HepG2 (cell line): Measurements from ENCODE around the gene SLC25A33. TPM values are rescaled to one million over a fixed set of nuclear protein-coding genes. Genes with fewer than 3 reads are reported as not detected.

Experiments used
- ATAC-seq: fragments of 200-7000 bp; cut with Tn5 transposase; 3 replicates; pipeline ENCODE4 v1.9.1; 2020; ENCODE audit warnings: mild to moderate bottlenecking, moderate library complexity
- BruUV-seq: library from RNA; stranded (reverse); fragments of 400-500 nt; replicated peaks from 2 replicates; lab custom pipeline; 2021; lab: Mats Ljungman, UMichigan
- CTCF ChIA-PET: fragments of 300-600 bp; formaldehyde crosslinking; extraction: SDS; loops from one replicate; lab custom pipeline; 2021; ENCODE audit warnings: low total read pairs, inconsistent platforms, low intra/inter-chr PET ratio; lab: Yijun Ruan, JAX
- POLR2A ChIA-PET: fragments of 350-600 bp; sonication (Branson Sonifier 250); formaldehyde crosslinking; loops from one replicate; lab custom pipeline; 2020; ENCODE audit warnings: antibody characterized with exemption, inconsistent platforms; lab: Yijun Ruan, JAX
- DNase-seq: peaks from one replicate; pipeline ENCODE4 v3.0.0-alpha.2; 2015; ENCODE audit warnings: low spot score
- FAIRE-seq: peaks from 3 replicates; lab custom pipeline; 2011; peaks lifted over from hg19 to GRCh38; lab: Jason Lieb, UNC
- H2AFZ ChIP-seq: one replicate; pipeline ENCODE4 v1.6.1; 2011; ENCODE audit warnings: low read length, inconsistent platforms
- H3K27ac ChIP-seq: fragments of 300-600 bp; 3 replicates; pipeline ENCODE4 v1.8.0; 2011; ENCODE audit warnings: mixed run types, mild to moderate bottlenecking, mixed read lengths, low read length, inconsistent platforms; ENCODE audit not compliant: insufficient read depth; ENCODE audit errors: extremely low read length
- H3K27me3 ChIP-seq, 2 experiments: fragments of 200-600 bp in 1 of 2; 2 replicates in 1 of 2; 3 replicates in 1 of 2; pipeline versions ENCODE4 v1.6.0 to v1.8.0; 2011; ENCODE audit warnings: low read length in 2 of 2, mild to moderate bottlenecking in 2 of 2, moderate library complexity in 2 of 2, inconsistent platforms in 1 of 2; ENCODE audit not compliant: insufficient read depth in 2 of 2, control insufficient read depth in 1 of 2
- H3K36me3 ChIP-seq, 2 experiments: fragments of 200-600 bp in 1 of 2; replicated peaks in 1 of 2; 2 replicates in 1 of 2; 3 replicates in 1 of 2; pipeline versions ENCODE4 v1.5.1 to v1.8.0; 2011; ENCODE audit warnings: low read length in 2 of 2, inconsistent platforms in 1 of 2; ENCODE audit not compliant: insufficient read depth in 2 of 2, control insufficient read depth in 1 of 2
- H3K4me1 ChIP-seq: 2 replicates; pipeline ENCODE4 v1.5.1; 2012; ENCODE audit warnings: low read length, inconsistent platforms; ENCODE audit not compliant: insufficient read depth
- H3K4me2 ChIP-seq: 2 replicates; pipeline ENCODE4 v1.6.0; 2011; ENCODE audit warnings: low read depth, low read length, inconsistent platforms
- H3K4me3 ChIP-seq, 3 experiments: fragments of 200-600 bp in 1 of 3; sonication (generic), shearing (Covaris generic) in 1 of 3; replicated peaks in 1 of 3; 2 replicates each; pipeline ENCODE4 v1.5.1; 2011 to 2016; ENCODE audit warnings: low read length in 3 of 3, inconsistent platforms in 2 of 3, low read depth in 2 of 3, mild to moderate bottlenecking in 2 of 3, control low read depth in 1 of 3, mixed read lengths in 1 of 3; ENCODE audit not compliant: insufficient read depth in 1 of 3
- H3K79me2 ChIP-seq: one replicate; pipeline ENCODE4 v1.6.1; 2011; ENCODE audit warnings: low read length, inconsistent platforms; ENCODE audit not compliant: insufficient read depth
- H3K9ac ChIP-seq: 2 replicates; pipeline ENCODE4 v1.6.0; 2011; ENCODE audit warnings: mild to moderate bottlenecking, low read depth, low read length, inconsistent platforms; ENCODE audit not compliant: insufficient read depth
- H3K9me3 ChIP-seq: 2 replicates; pipeline ENCODE4 v1.5.1; 2012; ENCODE audit warnings: mild to moderate bottlenecking, low read length
- H4K20me1 ChIP-seq: 2 replicates; pipeline ENCODE4 v1.6.0; 2011; ENCODE audit warnings: inconsistent platforms, mild to moderate bottlenecking, low read length, moderate library complexity; ENCODE audit not compliant: insufficient read depth
- CREM ChIP-seq, 2 experiments: sonication (generic) in 1 of 2; formaldehyde crosslinking in 1 of 2; IDR thresholded peaks; 2 replicates each; pipeline versions ENCODE4 v1.4.0 to v1.6.1; 2016 to 2020; ENCODE audit warnings: antibody characterized with exemption in 1 of 2, mild to moderate bottlenecking in 1 of 2, missing genetic modification reagents in 1 of 2
- FOXA3 ChIP-seq: IDR thresholded peaks from 2 replicates; pipeline ENCODE4 v1.6.1; 2016; ENCODE audit warnings: missing genetic modification reagents, missing compliant biosample characterization
- FOXK1 ChIP-seq: sonication (generic); formaldehyde crosslinking; IDR thresholded peaks from 2 replicates; pipeline ENCODE4 v1.4.0; 2020; ENCODE audit warnings: low read depth, missing genetic modification reagents, borderline replicate concordance
- FOXK2 ChIP-seq: fragments of 450-650 bp; IDR thresholded peaks from 2 replicates; pipeline ENCODE4 v1.6.1; 2016
- HCFC1 ChIP-seq: fragments of 150-350 bp; IDR thresholded peaks from 2 replicates; pipeline ENCODE4 v1.6.1; 2014; ENCODE audit warnings: low read depth, low read length
- HOXD1 ChIP-seq: sonication (generic); formaldehyde crosslinking; IDR thresholded peaks from 2 replicates; pipeline ENCODE4 v1.5.0; 2020; ENCODE audit warnings: missing genetic modification reagents
- IKZF1 ChIP-seq: fragments of 450-650 bp; IDR thresholded peaks from 2 replicates; pipeline ENCODE4 v1.7.1; 2016
- KDM1A ChIP-seq: IDR thresholded peaks from 2 replicates; pipeline ENCODE4 v1.6.1; 2016; ENCODE audit warnings: missing compliant biosample characterization
- KLF6 ChIP-seq: IDR thresholded peaks from 2 replicates; pipeline ENCODE4 v1.8.0; 2016; ENCODE audit warnings: missing biosample characterization, missing genetic modification reagents
- PITX1 ChIP-seq: sonication (generic); formaldehyde crosslinking; IDR thresholded peaks from 2 replicates; pipeline ENCODE4 v1.5.1; 2020; ENCODE audit warnings: mild to moderate bottlenecking, missing genetic modification reagents
- RXRB ChIP-seq: IDR thresholded peaks from 2 replicates; pipeline ENCODE4 v1.6.1; 2016; ENCODE audit warnings: borderline replicate concordance, missing genetic modification reagents, missing compliant biosample characterization
- SMAD1 ChIP-seq: sonication (generic); formaldehyde crosslinking; IDR thresholded peaks from 2 replicates; pipeline ENCODE4 v1.4.0; 2020; ENCODE audit warnings: missing genetic modification reagents, low read depth, mild to moderate bottlenecking, borderline replicate concordance
- SOX5 ChIP-seq: IDR thresholded peaks from 2 replicates; pipeline ENCODE4 v1.6.1; 2016; ENCODE audit warnings: borderline replicate concordance
- STAG1 ChIP-seq: sonication (generic); formaldehyde crosslinking; IDR thresholded peaks from 2 replicates; pipeline ENCODE4 v1.4.0; 2020; ENCODE audit warnings: missing genetic modification reagents
- TAF1 ChIP-seq: sonication (generic); formaldehyde crosslinking; IDR thresholded peaks from 2 replicates; pipeline ENCODE4 v1.4.0; 2020; ENCODE audit warnings: missing genetic modification reagents
- TAF15 ChIP-seq: fragments of 200-400 bp; formaldehyde crosslinking; IDR thresholded peaks from one replicate; pipeline ENCODE4 v1.6.1; 2018; ENCODE audit warnings: mild to moderate bottlenecking, low read depth, low read length; ENCODE audit not compliant: poor library complexity, severe bottlenecking
- THYN1 ChIP-seq: sonication (generic); formaldehyde crosslinking; IDR thresholded peaks from 2 replicates; pipeline ENCODE4 v1.8.1; 2023; ENCODE audit warnings: low read depth, mild to moderate bottlenecking, moderate library complexity, missing genetic modification reagents, borderline replicate concordance
- ZBTB39 ChIP-seq: sonication (generic); formaldehyde crosslinking; IDR thresholded peaks from 2 replicates; pipeline ENCODE4 v1.5.0; 2020; ENCODE audit warnings: missing genetic modification reagents
- ZKSCAN1 ChIP-seq: fragments of 150-350 bp; IDR thresholded peaks from 2 replicates; pipeline ENCODE4 v1.6.1; 2014; ENCODE audit warnings: low read length
- ZNF24 ChIP-seq: fragments of 450-650 bp; IDR thresholded peaks from 2 replicates; pipeline ENCODE4 v1.6.1; 2017; ENCODE audit warnings: antibody characterized with exemption, mild to moderate bottlenecking
- ZNF572 ChIP-seq: sonication (generic); formaldehyde crosslinking; IDR thresholded peaks from 2 replicates; pipeline ENCODE4 v1.5.1; 2020; ENCODE audit warnings: mild to moderate bottlenecking, missing genetic modification reagents
- ZNF619 ChIP-seq: sonication (generic); formaldehyde crosslinking; IDR thresholded peaks from 2 replicates; pipeline ENCODE4 v1.4.0; 2020; ENCODE audit warnings: mild to moderate bottlenecking, missing genetic modification reagents
- ZNF773 ChIP-seq: sonication (generic); formaldehyde crosslinking; IDR thresholded peaks from 2 replicates; pipeline ENCODE4 v1.4.0; 2020; ENCODE audit warnings: missing genetic modification reagents, borderline replicate concordance
- ZNF777 ChIP-seq: sonication (generic); formaldehyde crosslinking; IDR thresholded peaks from 2 replicates; pipeline ENCODE4 v1.4.0; 2020; ENCODE audit warnings: missing genetic modification reagents
- WGBS: methylation state at CpG from one replicate; pipeline ENCODE4 v1.1.6; 2017; ENCODE audit warnings: low lambda C conversion rate; 5-methylcytosine and 5-hydroxymethylcytosine counted together
- in situ Hi-C: cut with HindIII; loops from 2 replicates; pipeline ENCODE4 v1.10.0; 2017; ENCODE audit warnings: low pct_unique_long_range_greater_than_20kb; ENCODE audit not compliant: extremely low pct_ligation_motif_present
- intact Hi-C: fragments of 100-400 bp; cut with micrococcal nuclease; formaldehyde crosslinking; loops from one replicate; pipeline ENCODE4 v1.10.0; 2022; ENCODE audit not compliant: unreplicated experiment
- polyA plus RNA-seq, 8 experiments: library from polyadenylated mRNA; depleted of rRNA in 3 of 8; stranded (reverse) in 7 of 8; unstranded in 1 of 8; fragments of >200 nt; fragmentation: Illumina TruSeq in 4 of 8; extraction: Trizol in 4 of 8; gene quantifications; 2 replicates each; pipeline versions ENCODE4 v1.2.1 to v1.2.3, GENCODE V29; 2011 to 2016; ENCODE audit warnings: low read depth in 4 of 8, missing spikeins in 1 of 8, mixed read lengths in 1 of 8; ENCODE audit not compliant: insufficient read depth in 1 of 8
- total RNA-seq, 5 experiments: library from RNA; depleted of rRNA; stranded (reverse); fragments of >200 nt; fragmentation: Illumina TruSeq; extraction: Trizol; gene quantifications; 2 replicates each; pipeline ENCODE4 v1.2.3, GENCODE V29; 2016; ENCODE audit warnings: low read depth in 1 of 5
- TF ChIP-seq, protein P1 (sequence below): sonication (generic); formaldehyde crosslinking; IDR thresholded peaks from 2 replicates; pipeline ENCODE4 v1.5.0; 2020; ENCODE audit warnings: mild to moderate bottlenecking, missing genetic modification reagents

The SLC25A33 gene
- total and polyA plus RNA-seq, 2 of the 13 experiments (the other 11 are each of a cell fraction or from before 2014, with no cell fraction given): 15.4 to 50.3 TPM

DNA sequence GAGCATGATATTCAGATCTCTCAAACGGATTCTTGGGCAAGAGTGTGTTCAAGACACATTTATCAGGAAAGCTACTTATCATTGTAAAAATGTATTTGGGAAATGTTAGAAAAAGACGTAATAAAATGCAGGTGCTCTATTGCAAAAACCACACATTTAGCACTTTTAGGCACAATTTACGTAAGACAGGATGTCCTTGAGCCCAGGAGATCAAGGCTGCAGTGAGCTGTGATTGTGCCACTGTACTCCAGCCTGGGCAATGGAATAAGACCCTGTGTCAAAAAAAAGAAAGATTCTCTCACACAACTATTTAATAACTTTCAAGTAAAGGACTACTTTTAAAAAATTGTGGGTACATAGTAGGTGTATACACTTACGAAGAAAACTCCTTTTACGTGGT, 18.4 kb downstream of the SLC25A33 start:
- in situ Hi-C loops: no loop called here
- no peaks in the 10 kb centered on the region for H3K9me3 ChIP-seq
- intact Hi-C loops: no loop called here
- BruUV-seq: TSS peak; percentile 7
- H3K9ac ChIP-seq: 0 out of 2 replicates have a peak overlapping the region, but pooled peaks have one; percentile 11
- 59% methylated on average over 5 of the region's 5 CpGs for WGBS
- H3K27me3 ChIP-seq: no peaks in the 10 kb centered on the region
- H2AFZ ChIP-seq: no peak overlapping the region
- no peak overlapping the region for H3K4me3 ChIP-seq
- H3K36me3 ChIP-seq: peaks cover 15 to 59% of the 10 kb centered on the region in 2 experiments
- POLR2A ChIA-PET: interaction anchor here (0.8 to 1.6 kb wide), 3 partner anchors 18 to 54 kb away, joined by 3 to 6 read pairs (median 3); partner anchors contain the start of gene SLC25A33
- peaks cover 94% of the 10 kb centered on the region for H3K4me1 ChIP-seq
- peak overlapping the region; percentile 53 for H3K27ac ChIP-seq
- CTCF ChIA-PET: no interaction called here
- FAIRE-seq (no peak), ATAC-seq (no peak), DNase-seq (peak; percentile 43)
- no peak overlapping the region for H3K4me2 ChIP-seq
- H4K20me1 ChIP-seq: peaks cover 5% of the 10 kb centered on the region; the same call in 1 of the 2 replicates
- peaks cover 62% of the 10 kb centered on the region for H3K79me2 ChIP-seq
- peak; percentile 22; the same call in 1 of the 2 replicates for TF ChIP-seq SOX5 (CRISPR knock-in tag)
- TF ChIP-seq HCFC1: no peak
- no peak for TF ChIP-seq FOXK2
- 0 out of 2 replicates have a peak, but pooled peaks have one; percentile 20 for TF ChIP-seq PITX1 (CRISPR knock-in tag)
- no peak for TF ChIP-seq ZNF773 (CRISPR knock-in tag)
- peak; percentile 53; the same call in 1 of the 2 replicates for TF ChIP-seq RXRB (CRISPR knock-in tag)
- TF ChIP-seq KLF6 (CRISPR knock-in tag): no peak
- TF ChIP-seq STAG1 (CRISPR knock-in tag): no peak
- TF ChIP-seq ZKSCAN1: 0 out of 2 replicates have a peak, but pooled peaks have one; percentile 37
- no peak for TF ChIP-seq THYN1
- TF ChIP-seq ZNF777 (CRISPR knock-in tag): no peak
- no peak for TF ChIP-seq ZNF572 (CRISPR knock-in tag)
- TF ChIP-seq SMAD1 (CRISPR knock-in tag): no peak
- TF ChIP-seq, protein P1, sequence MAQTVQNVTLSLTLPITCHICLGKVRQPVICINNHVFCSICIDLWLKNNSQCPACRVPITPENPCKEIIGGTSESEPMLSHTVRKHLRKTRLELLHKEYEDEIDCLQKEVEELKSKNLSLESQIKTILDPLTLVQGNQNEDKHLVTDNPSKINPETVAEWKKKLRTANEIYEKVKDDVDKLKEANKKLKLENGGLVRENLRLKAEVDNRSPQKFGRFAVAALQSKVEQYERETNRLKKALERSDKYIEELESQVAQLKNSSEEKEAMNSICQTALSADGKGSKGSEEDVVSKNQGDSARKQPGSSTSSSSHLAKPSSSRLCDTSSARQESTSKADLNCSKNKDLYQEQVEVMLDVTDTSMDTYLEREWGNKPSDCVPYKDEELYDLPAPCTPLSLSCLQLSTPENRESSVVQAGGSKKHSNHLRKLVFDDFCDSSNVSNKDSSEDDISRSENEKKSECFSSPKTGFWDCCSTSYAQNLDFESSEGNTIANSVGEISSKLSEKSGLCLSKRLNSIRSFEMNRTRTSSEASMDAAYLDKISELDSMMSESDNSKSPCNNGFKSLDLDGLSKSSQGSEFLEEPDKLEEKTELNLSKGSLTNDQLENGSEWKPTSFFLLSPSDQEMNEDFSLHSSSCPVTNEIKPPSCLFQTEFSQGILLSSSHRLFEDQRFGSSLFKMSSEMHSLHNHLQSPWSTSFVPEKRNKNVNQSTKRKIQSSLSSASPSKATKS (CRISPR knock-in tag): no peak
- no peak for TF ChIP-seq ZBTB39
- peak; percentile 44; the same call in 1 of the 2 replicates for TF ChIP-seq FOXA3 (CRISPR knock-in tag)
- no peak for TF ChIP-seq HOXD1
- peak; percentile 34; the same call in 1 of the 2 replicates for TF ChIP-seq CREM (IDR thresholded peaks at IDR 0.05)
- no peak for TF ChIP-seq CREM (CRISPR knock-in tag; IDR thresholded peaks at IDR 0.05)
- TF ChIP-seq TAF15: no peak
- TF ChIP-seq ZNF619 (CRISPR knock-in tag): no peak
- TF ChIP-seq IKZF1: no peak
- TF ChIP-seq ZNF24: no peak
- no peak for TF ChIP-seq TAF1 (CRISPR knock-in tag)
- 0 out of 2 replicates have a peak, but pooled peaks have one; percentile 44 for TF ChIP-seq FOXK1 (CRISPR knock-in tag)
- TF ChIP-seq KDM1A (CRISPR knock-in tag): no peak
